ENCODE data around the gene SYNJ1. TPM values are rescaled to one million over a fixed set of nuclear protein-coding genes. Genes with fewer than 3 reads are reported as not detected.
"Not testable (repeated sequence)": the region's sequence is repeated elsewhere in the genome, so short reads cannot be mapped to it uniquely, and the experiment has no call there.

Gene SYNJ1
- total RNA-seq, 1 donor from 2014 or later = 15.5 TPM

DNA sequence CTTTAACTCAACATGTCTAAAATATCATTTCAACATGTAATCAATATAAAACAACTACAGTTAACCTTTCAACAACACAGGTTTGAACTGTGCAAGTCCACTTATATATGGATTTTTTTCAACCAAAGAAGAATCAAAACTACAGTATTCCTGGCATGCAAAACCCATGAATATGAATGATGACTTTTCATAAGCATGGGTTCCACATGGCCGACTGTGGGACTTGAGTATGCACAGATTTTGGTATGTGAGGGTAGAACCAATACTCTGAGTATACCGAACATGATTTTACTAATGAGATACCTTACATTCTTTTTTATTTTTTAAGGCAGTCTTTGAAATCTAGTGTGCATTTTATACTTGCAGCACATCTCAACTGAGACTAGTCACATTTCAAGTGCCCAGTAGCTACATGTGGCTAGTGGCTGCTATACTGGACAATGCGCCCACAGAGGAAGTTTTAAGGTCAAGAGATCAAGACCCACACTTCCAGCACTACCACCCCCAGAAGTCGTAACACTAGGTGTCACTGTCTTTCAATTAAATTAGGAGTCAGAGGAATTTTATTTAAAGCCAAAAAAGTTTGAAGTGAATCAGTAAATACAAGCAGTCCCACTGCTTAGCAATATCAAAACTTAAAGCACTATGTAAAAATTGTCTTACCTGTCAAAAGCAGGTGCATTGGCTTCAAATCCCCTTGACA lies 40.0 kb downstream of the SYNJ1 start:
- no peaks in the 10 kb centered on the region for H3K4me1 Mint-ChIP-seq (ENCODE audit: unreplicated experiment)
- peaks cover 9% of the 10 kb centered on the region for H3K36me3 Mint-ChIP-seq (ENCODE audit: unreplicated experiment)
- no peak for TF ChIP-seq CTCF (IDR thresholded peaks at IDR 0.05)
- no peak for DNase-seq (ENCODE audit: extremely low spot score, unreplicated experiment)
- no peak overlapping the region for H3K27ac Mint-ChIP-seq (ENCODE audit: unreplicated experiment)
- H3K9me3 Mint-ChIP-seq (ENCODE audit: unreplicated experiment) = no peaks in the 10 kb centered on the region
- H3K4me3 Mint-ChIP-seq (ENCODE audit: unreplicated experiment) = no peak overlapping the region
- no peaks in the 10 kb centered on the region for H3K27me3 Mint-ChIP-seq (ENCODE audit: unreplicated experiment)

DNA sequence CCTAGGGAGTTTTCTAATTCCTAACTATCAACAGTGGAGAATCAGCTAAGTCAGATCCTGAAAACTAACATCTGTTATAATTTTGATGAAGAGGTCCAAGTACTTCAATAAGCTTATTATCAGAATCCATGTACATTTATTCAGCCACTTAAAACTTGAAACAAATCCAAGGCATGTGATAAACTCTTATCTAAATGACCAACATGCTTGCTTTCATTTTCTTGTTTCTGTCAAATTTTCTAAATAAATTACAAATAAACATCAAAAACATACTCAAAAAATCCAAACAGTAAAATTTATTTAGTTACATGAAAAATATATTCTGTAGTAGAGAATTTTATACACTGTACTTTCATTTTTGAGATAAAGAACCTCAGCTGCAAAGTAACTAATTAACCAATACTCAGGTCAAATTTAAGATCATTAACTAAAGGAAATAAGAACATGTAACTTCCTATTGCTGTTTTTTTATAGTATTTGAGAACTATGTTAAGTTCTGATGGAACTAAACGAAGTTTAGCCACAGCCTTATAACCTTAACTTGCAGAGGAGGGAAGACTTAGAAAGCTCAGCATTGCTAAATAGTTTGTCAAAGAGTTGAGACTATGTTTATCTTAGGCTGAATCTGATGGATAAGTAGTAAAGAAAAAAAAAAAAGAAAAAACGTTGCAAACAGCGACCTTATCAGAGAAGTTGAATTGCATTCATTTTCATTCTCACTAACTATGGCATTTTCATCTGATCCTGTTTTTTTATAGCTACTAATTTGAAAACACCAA lies 44.9 kb downstream of the SYNJ1 start:
- H3K27ac Mint-ChIP-seq (ENCODE audit: unreplicated experiment) = no peak overlapping the region
- H3K36me3 Mint-ChIP-seq (ENCODE audit: unreplicated experiment) = peaks cover 10% of the 10 kb centered on the region
- no peaks in the 10 kb centered on the region for H3K27me3 Mint-ChIP-seq (ENCODE audit: unreplicated experiment)
- no peaks in the 10 kb centered on the region for H3K4me1 Mint-ChIP-seq (ENCODE audit: unreplicated experiment)
- no peaks in the 10 kb centered on the region for H3K9me3 Mint-ChIP-seq (ENCODE audit: unreplicated experiment)
- no peak for TF ChIP-seq CTCF (IDR thresholded peaks at IDR 0.05)
- DNase-seq (ENCODE audit: extremely low spot score, unreplicated experiment) = no peak
- H3K4me3 Mint-ChIP-seq (ENCODE audit: unreplicated experiment) = no peak overlapping the region

GRCh38 chr21:32674731-32675130 lies 53.1 kb downstream of the SYNJ1 start:
- no peak overlapping the region for H3K4me3 Mint-ChIP-seq (ENCODE audit: unreplicated experiment)
- H3K9me3 Mint-ChIP-seq (ENCODE audit: unreplicated experiment) = no peaks in the 10 kb centered on the region
- peaks cover 12% of the 10 kb centered on the region for H3K36me3 Mint-ChIP-seq (ENCODE audit: unreplicated experiment)
- no peak for DNase-seq (ENCODE audit: extremely low spot score, unreplicated experiment)
- H3K4me1 Mint-ChIP-seq (ENCODE audit: unreplicated experiment) = no peaks in the 10 kb centered on the region
- H3K27ac Mint-ChIP-seq (ENCODE audit: unreplicated experiment) = no peak overlapping the region
- TF ChIP-seq CTCF (IDR thresholded peaks at IDR 0.05) = no peak
- H3K27me3 Mint-ChIP-seq (ENCODE audit: unreplicated experiment) = no peaks in the 10 kb centered on the region

DNA sequence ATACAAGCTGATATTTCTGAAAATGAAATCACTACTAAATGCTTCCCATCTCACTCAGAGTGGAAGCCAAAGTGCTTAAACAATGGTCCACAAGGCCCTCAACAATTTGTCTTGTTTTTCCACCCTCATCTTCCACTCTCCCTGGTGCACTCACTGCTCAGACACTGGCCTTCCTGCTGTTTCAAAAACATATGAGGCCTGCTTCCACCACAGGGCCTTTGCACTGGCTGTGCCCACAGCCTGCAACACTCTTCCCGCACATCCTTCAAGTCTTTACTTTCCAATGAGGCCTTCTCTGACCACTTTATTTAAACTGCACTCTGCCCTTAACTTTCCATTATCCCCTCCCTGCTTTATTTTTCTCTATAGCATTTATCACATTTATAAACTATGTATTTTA lies 53.8 kb downstream of the SYNJ1 start:
- Mint-ChIP-seq H3K4me3 (ENCODE audit: unreplicated experiment) (no peak overlapping the region), H3K36me3 (ENCODE audit: unreplicated experiment) (peaks cover 11% of the 10 kb centered on the region), H3K4me1 (ENCODE audit: unreplicated experiment) (no peaks in the 10 kb centered on the region), H3K27ac (ENCODE audit: unreplicated experiment) (no peak overlapping the region), H3K27me3 (ENCODE audit: unreplicated experiment) (no peaks in the 10 kb centered on the region), H3K9me3 (ENCODE audit: unreplicated experiment) (no peaks in the 10 kb centered on the region)
- DNase-seq (ENCODE audit: extremely low spot score, unreplicated experiment) = no peak
- TF ChIP-seq CTCF (IDR thresholded peaks at IDR 0.05) = no peak

DNA sequence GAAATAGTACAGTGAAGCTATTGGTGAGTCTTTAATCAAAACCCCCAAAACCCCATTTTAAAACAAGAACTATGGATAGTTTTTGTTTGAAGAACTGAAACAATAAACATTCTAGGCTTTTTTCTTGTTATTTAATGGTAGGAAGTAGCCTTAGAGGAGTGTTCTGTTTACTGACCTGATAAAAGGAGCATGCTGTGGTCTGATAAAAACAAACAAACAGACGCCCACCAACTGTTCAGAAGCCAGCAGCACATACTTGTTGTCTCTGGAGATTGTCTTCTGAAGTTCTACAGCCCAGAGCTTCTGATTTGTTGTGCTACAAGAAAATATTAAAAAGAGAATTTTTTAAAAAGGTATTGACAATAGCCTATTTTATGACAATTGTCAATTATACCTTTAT lies 61.6 kb downstream of the SYNJ1 start:
- Mint-ChIP-seq H3K4me1 (ENCODE audit: unreplicated experiment) (no peaks in the 10 kb centered on the region), H3K4me3 (ENCODE audit: unreplicated experiment) (no peak overlapping the region), H3K27ac (ENCODE audit: unreplicated experiment) (no peak overlapping the region), H3K27me3 (ENCODE audit: unreplicated experiment) (no peaks in the 10 kb centered on the region), H3K36me3 (ENCODE audit: unreplicated experiment) (peaks cover 53% of the 10 kb centered on the region), H3K9me3 (ENCODE audit: unreplicated experiment) (peaks cover 11% of the 10 kb centered on the region)
- DNase-seq (ENCODE audit: extremely low spot score, unreplicated experiment) = no peak
- no peak for TF ChIP-seq CTCF (IDR thresholded peaks at IDR 0.05)

DNA sequence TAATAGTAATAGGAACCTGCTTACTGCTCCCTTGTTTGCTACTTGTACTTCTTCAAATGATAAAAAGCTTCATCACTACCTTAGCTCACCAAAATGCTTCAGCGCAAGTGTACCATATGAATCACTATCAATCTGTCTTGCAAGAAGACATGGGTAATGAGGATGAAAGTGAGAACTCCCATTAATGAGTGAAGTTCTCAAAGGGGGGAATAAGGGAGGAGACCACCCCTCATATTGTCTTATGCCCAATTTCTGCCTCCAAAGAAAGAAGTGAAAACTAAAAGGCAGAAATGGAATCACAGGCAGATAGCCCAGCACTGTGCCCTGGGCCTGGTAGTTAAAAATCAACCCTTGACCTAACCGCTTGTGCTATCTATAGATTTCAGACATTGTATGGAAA lies 63.7 kb downstream of the SYNJ1 start:
- not testable (repeated sequence) for H3K27ac Mint-ChIP-seq (ENCODE audit: unreplicated experiment); DNase-seq (ENCODE audit: extremely low spot score, unreplicated experiment); H3K27me3 Mint-ChIP-seq (ENCODE audit: unreplicated experiment); H3K4me1 Mint-ChIP-seq (ENCODE audit: unreplicated experiment); H3K4me3 Mint-ChIP-seq (ENCODE audit: unreplicated experiment)
- Mint-ChIP-seq H3K9me3 (ENCODE audit: unreplicated experiment) (peaks cover 11% of the 10 kb centered on the region), H3K36me3 (ENCODE audit: unreplicated experiment) (peaks cover 49% of the 10 kb centered on the region)

DNA sequence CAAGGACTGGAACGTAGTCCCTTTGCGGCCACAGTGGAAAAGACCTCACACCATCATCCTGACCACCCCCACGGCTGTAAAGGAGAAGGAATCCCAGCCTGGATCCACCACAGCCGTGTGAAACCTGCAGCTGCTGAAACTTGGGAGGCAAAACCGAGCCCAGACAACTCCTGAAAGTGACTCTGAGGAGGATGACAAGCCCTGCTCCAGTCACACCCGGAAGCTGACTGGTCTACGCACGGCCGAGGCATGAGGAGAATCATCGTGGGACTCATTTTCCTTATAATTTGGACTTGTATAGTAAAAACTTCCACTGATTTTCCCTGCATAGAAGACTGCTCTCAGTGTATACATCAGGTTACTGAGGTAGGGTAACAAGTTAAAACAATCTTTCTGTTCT lies 65.8 kb downstream of the SYNJ1 start:
- not testable (repeated sequence) for H3K27ac Mint-ChIP-seq (ENCODE audit: unreplicated experiment); H3K4me3 Mint-ChIP-seq (ENCODE audit: unreplicated experiment); H3K4me1 Mint-ChIP-seq (ENCODE audit: unreplicated experiment); DNase-seq (ENCODE audit: extremely low spot score, unreplicated experiment); H3K27me3 Mint-ChIP-seq (ENCODE audit: unreplicated experiment)
- H3K9me3 Mint-ChIP-seq (ENCODE audit: unreplicated experiment) = peaks cover 11% of the 10 kb centered on the region
- H3K36me3 Mint-ChIP-seq (ENCODE audit: unreplicated experiment) = peaks cover 44% of the 10 kb centered on the region
